ENCODE data around the gene MYL10.

Gene MYL10

GRCh38 chr7:101564778-101565211 is 64.3 kb downstream of the MYL10 start:
- DNase-seq, result peak; percentile 73

GRCh38 chr7:101563943-101564777 is 64.9 kb downstream of the MYL10 start:
- no peak for DNase-seq
